GM12892 (cell line): Measurements from ENCODE around the gene PRRX2.
"Not testable (repeated sequence)": the region's sequence is repeated elsewhere in the genome, so short reads cannot be mapped to it uniquely, and the experiment has no call there.

Experiments
- DNase-seq: peaks from one replicate; pipeline ENCODE4 v3.0.0; 2011; ENCODE audit not compliant: insufficient read length
- FAIRE-seq: peaks from 2 replicates; lab custom pipeline; 2011; peaks lifted over from hg19 to GRCh38; lab: Jason Lieb, UNC
- POLR2A ChIP-seq: IDR thresholded peaks from 2 replicates; pipeline ENCODE4 v1.6.1; 2011; ENCODE audit warnings: low read depth, low read length, control low read depth
- POLR2AphosphoS5 ChIP-seq: IDR thresholded peaks from 2 replicates; pipeline ENCODE4 v1.6.1; 2011; ENCODE audit warnings: low read depth, low read length, control low read depth
- TAF1 ChIP-seq: IDR thresholded peaks from 2 replicates; pipeline ENCODE4 v1.6.1; 2011; ENCODE audit warnings: low read depth, mild to moderate bottlenecking, control low read depth, low read length, borderline replicate concordance

PRRX2 gene

GRCh38 chr9:129739432-129739831, 74.0 kb downstream of the PRRX2 start:
- no peak for DNase-seq
- TF ChIP-seq POLR2A (no peak), POLR2AphosphoS5 (no peak), TAF1 (no peak)

DNA sequence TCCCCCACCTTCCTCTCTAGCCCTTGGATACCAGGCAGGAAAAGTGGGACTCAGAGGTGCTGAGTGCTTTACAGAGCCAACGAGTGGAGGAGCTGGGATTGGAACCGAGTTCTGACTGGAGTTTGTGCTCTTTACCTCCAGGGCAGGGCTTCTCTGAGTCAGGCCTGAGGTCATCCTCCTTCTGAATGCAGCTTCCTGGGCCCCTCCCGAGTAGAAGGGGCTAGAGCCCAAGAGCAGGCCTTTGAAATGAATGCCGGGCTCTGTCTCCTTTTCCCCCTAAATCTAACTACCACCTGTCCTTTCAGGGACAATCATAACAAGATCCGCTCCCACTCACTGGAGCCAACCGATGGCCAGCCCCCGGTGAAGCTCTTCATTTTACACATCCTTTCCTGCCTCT, 74.7 kb downstream of the PRRX2 start:
- DNase-seq (no peak), FAIRE-seq (no peak)
- no peak for TF ChIP-seq POLR2AphosphoS5
- TF ChIP-seq TAF1 = no peak
- TF ChIP-seq POLR2A = no peak

More at GRCh38 chr9:129739432-129739831, 74.0 kb downstream of the PRRX2 start:
- no peak for FAIRE-seq

GRCh38 chr9:129740666-129741464, 75.4 kb downstream of the PRRX2 start:
- TF ChIP-seq TAF1 = no peak
- no peak for TF ChIP-seq POLR2AphosphoS5
- no peak for TF ChIP-seq POLR2A
- DNase-seq = no peak
- no peak for FAIRE-seq

DNA sequence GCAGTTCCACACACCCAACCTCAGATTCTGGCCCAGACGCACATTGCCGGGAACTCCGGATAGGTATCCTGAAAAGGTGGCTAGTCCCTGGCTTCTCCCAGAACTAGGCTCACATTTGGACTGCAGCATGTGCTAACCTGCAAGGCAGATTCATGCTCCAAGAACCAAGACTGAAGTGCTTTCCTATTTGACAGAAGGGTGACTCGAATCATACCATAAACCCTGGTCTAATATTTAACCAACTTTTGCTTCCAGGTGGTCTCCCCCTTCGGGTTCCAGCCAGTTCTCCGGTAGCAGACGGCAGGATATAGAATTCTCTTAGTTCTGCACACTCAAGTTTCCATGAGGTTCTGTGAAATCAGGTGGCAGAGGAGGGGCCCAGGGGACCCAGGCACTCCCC, 79.8 kb downstream of the PRRX2 start:
- FAIRE-seq (no peak), DNase-seq (no peak)
- TF ChIP-seq POLR2AphosphoS5 = no peak
- TF ChIP-seq TAF1 = no peak
- TF ChIP-seq POLR2A = no peak

DNA sequence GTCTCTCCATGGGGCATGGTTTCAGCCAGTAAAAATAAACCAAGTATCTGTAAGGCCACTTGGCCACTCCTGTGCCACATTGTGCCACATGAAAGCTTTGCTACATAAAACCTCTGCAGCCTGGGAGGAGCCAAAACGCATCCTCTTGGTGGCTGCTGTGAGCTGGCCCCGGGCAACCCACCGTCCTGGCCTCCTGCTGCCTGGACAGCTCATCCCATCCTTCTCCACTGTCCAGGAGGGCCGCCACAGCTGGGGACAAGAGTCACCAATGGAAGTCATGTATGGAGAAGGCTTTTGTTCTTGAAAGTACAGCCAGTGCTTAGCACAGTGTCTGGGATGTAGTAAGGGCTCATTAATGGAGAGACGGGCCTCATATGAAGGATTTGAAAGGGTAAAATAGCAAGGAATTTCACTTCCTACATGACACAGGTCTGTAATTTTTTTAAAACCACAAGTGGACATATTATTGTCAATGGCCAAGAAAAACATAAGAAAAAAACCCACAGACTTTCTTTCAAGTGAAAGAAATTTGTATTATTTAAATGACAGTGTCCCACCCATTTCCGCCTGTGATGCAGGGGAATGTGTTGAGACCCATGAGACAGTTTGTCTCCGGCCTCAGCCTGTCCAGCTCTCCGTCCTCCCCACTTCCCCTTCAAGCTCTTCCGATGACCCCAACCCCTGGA, 80.8 kb downstream of the PRRX2 start:
- DNase-seq = no peak
- no peak for TF ChIP-seq POLR2AphosphoS5
- TF ChIP-seq POLR2A = no peak
- no peak for TF ChIP-seq TAF1
- FAIRE-seq = no peak

GRCh38 chr9:129748249-129748648, 82.8 kb downstream of the PRRX2 start:
- TF ChIP-seq POLR2A (no peak), TAF1 (no peak), POLR2AphosphoS5 (no peak)
- no peak for DNase-seq

DNA sequence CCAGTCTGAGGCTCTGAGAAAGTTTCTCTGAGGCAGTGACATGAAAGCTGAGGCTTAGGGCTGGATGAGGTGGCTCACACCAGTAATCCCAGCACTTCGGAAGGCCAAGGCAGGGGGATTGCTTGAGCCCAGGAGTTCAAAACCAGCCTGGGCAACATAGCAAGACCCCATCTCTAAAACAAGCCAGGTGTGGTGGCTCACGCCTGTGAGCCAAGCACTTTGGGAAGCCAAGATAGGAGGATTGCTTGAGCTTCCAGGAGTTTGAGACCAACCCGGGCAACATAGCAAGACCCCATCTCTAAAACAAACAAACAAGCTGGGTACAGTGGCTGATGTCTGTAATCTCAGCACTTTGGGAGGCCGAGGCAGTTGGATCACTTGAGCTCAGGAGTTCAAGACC, 83.6 kb downstream of the PRRX2 start:
- not testable (repeated sequence) for FAIRE-seq, DNase-seq

More at GRCh38 chr9:129748249-129748648, 82.8 kb downstream of the PRRX2 start:
- FAIRE-seq = no peak

- FAIRE-seq = no peak
- no peak for DNase-seq
- TF ChIP-seq POLR2AphosphoS5 = no peak
- TF ChIP-seq TAF1 = no peak
- TF ChIP-seq POLR2A = no peak
These were observed 84.1 kb downstream of the PRRX2 start for GRCh38 chr9:129749575-129749974.

DNA sequence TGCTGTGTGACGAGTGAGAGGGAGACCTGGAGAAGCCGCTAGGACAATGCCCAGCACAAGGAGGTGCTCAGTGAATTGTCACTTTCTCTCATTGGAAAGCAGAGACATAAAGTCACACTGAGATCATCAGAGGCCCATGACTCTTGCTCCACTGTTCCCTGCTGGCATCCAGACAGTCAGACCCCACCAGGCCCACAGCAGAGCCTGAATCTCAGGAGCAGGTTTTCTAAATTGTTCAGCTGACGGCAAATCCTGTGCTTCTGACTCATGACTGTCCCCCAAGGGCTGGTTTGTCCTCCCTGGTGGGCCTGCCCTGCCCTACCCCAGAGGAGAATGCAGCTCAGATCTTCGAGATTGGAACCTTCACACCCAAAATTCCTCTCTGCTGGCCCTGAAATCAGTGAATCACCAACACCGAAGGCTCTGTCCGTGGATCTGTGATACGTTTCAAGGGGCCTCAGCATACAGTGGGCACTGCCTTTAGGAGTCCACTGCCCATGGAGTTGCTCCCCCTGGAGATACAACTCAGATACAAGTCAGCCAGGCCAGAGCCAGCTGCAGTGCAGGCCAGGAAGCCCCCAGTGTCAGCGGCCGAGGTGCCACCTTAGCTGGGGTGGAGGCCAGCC, 84.7 kb downstream of the PRRX2 start:
- DNase-seq (no peak), FAIRE-seq (no peak)
- TF ChIP-seq POLR2A (no peak), TAF1 (no peak), POLR2AphosphoS5 (no peak)

DNA sequence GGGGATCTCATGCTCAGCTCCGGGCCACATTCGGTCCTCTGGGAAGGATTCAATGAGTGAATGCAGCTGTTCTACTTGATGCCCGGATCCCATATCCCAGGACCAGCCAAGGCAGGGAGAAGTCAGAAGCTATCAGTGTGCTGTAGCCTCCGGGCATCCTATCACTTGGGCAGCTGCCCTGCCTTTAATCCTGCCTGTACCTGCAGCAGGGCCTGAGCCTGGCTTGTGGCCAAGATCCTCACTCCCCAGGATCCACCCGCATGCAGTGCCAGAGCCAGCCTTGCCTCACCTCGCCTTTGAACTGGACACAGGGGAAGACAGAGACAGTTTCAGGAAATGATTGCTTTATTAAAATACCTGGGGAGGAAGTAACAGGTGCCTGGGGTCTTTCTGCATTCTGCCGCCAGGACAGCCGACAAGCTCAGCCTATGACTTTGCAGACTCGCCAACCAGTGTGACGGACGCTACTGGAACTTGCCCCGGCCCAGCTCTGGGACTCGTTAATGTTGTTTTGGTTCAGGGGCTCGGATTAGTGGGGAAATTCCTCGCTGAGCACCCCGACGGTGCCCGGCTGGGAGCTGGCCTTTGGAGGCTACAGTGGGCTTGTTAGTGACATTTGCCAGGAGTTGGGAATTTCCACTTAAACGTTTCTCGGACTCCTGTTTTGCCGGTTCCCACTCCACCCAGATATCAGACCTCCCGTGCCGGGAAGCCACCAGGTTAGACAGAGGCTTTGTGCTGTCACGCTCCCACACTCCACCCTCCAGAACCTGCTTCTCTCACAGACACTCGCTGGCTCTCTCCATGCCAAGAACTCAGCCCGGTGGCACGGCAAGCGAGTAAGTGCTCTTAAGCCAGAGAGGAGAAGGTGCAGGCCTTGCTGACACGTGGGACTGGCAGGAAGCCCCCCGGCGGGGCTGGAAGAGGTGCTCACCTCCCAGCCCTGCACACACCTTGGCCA, 86.7 kb downstream of the PRRX2 start:
- DNase-seq (no peak), FAIRE-seq (no peak)
- TF ChIP-seq POLR2A = no peak
- TF ChIP-seq POLR2AphosphoS5 = no peak
- TF ChIP-seq TAF1 = no peak
